Liver (tissue), 9 donors: ENCODE results near the gene IGF2BP1. TPM values are rescaled to one million over a fixed set of nuclear protein-coding genes. Genes with fewer than 3 reads are reported as not detected.

Experiments used
- DNase-seq: peaks from one replicate; pipeline ENCODE4 v3.0.0-alpha.2; 2017; ENCODE audit warnings: low spot score
- H3K27ac ChIP-seq, 2 donors: one replicate each; pipeline ENCODE4 v1.7.0; 2013; ENCODE audit warnings: inconsistent platforms in 2 of 2, low read length in 2 of 2, control low read depth in 1 of 2, low read depth in 1 of 2, mild to moderate bottlenecking in 1 of 2
- H3K27me3 ChIP-seq, 4 donors: one replicate each; pipeline versions ENCODE4 v1.6.1 to v1.7.0; 2013; ENCODE audit warnings: low read length in 3 of 4, inconsistent platforms in 1 of 4, mild to moderate bottlenecking in 1 of 4, moderate library complexity in 1 of 4; ENCODE audit not compliant: control insufficient read depth in 4 of 4, insufficient read depth in 4 of 4
- H3K36me3 ChIP-seq, 4 donors: one replicate each; pipeline versions ENCODE4 v1.6.1 to v1.7.0; 2013; ENCODE audit warnings: low read length in 3 of 4, mild to moderate bottlenecking in 3 of 4, low read depth in 1 of 4, moderate library complexity in 1 of 4; ENCODE audit not compliant: control insufficient read depth in 4 of 4, insufficient read depth in 3 of 4
- H3K4me1 ChIP-seq, 4 donors: one replicate each; pipeline versions ENCODE4 v1.6.1 to v1.7.0; 2013; ENCODE audit warnings: low read length in 3 of 4, mild to moderate bottlenecking in 3 of 4, moderate library complexity in 1 of 4; ENCODE audit not compliant: control insufficient read depth in 4 of 4, insufficient read depth in 4 of 4
- H3K4me3 ChIP-seq, 3 donors: one replicate each; pipeline versions ENCODE4 v1.6.1 to v1.7.0; 2013; ENCODE audit warnings: low read length in 3 of 3, control low read depth in 1 of 3, low read depth in 1 of 3, mild to moderate bottlenecking in 1 of 3
- H3K9ac ChIP-seq, 2 donors: one replicate each; pipeline ENCODE4 v1.7.0; 2013; ENCODE audit warnings: low read length in 2 of 2, mild to moderate bottlenecking in 2 of 2, moderate library complexity in 2 of 2, control low read depth in 1 of 2, low read depth in 1 of 2
- H3K9me3 ChIP-seq, 4 donors: one replicate each; pipeline versions ENCODE4 v1.6.1 to v1.7.0; 2013; ENCODE audit warnings: low read length in 3 of 4; ENCODE audit not compliant: control insufficient read depth in 4 of 4
- ATF3 ChIP-seq: IDR thresholded peaks from 2 replicates; pipeline ENCODE4 v1.6.1; 2016; ENCODE audit warnings: antibody characterized with exemption
- CTCF ChIP-seq: fragments of 150-350 bp; IDR thresholded peaks from 2 replicates; pipeline ENCODE4 v1.5.1; 2017; ENCODE audit warnings: improper control_type of control experiment, low read depth, low read length; ENCODE audit not compliant: missing input control
- FOXA1 ChIP-seq: IDR thresholded peaks from 2 replicates; pipeline ENCODE4 v1.6.1; 2016; ENCODE audit warnings: antibody characterized with exemption
- FOXA2 ChIP-seq: IDR thresholded peaks from 2 replicates; pipeline ENCODE4 v1.6.1; 2016; ENCODE audit warnings: antibody characterized with exemption
- GABPA ChIP-seq, 2 donors: IDR thresholded peaks in 1 of 2; conservative IDR thresholded peaks in 1 of 2; 2 replicates each; pipeline ENCODE4 v1.6.1; 2016; ENCODE audit warnings: antibody characterized with exemption in 2 of 2, mild to moderate bottlenecking in 1 of 2, moderate library complexity in 1 of 2
- HNF4A ChIP-seq, 2 donors: conservative IDR thresholded peaks; 2 replicates each; pipeline ENCODE4 v1.6.1; 2016; ENCODE audit warnings: antibody characterized with exemption in 2 of 2, mild to moderate bottlenecking in 2 of 2
- HNF4G ChIP-seq: IDR thresholded peaks from 2 replicates; pipeline ENCODE4 v1.6.1; 2016; ENCODE audit warnings: antibody characterized with exemption
- JUND ChIP-seq, 2 donors: IDR thresholded peaks; 2 replicates each; pipeline ENCODE4 v1.6.1; 2016; ENCODE audit warnings: antibody characterized with exemption in 2 of 2
- MAX ChIP-seq: IDR thresholded peaks from 2 replicates; pipeline ENCODE4 v1.6.1; 2016; ENCODE audit warnings: antibody characterized with exemption
- NR2F2 ChIP-seq: IDR thresholded peaks from 2 replicates; pipeline ENCODE4 v1.6.1; 2016; ENCODE audit warnings: antibody characterized with exemption
- RAD21 ChIP-seq, 2 donors: IDR thresholded peaks; 2 replicates each; pipeline ENCODE4 v1.6.1; 2016; ENCODE audit warnings: antibody characterized with exemption in 2 of 2, mild to moderate bottlenecking in 2 of 2
- REST ChIP-seq: IDR thresholded peaks from 2 replicates; pipeline ENCODE4 v1.6.1; 2016; ENCODE audit warnings: antibody characterized with exemption, mild to moderate bottlenecking
- RXRA ChIP-seq, 2 donors: IDR thresholded peaks; 2 replicates each; pipeline ENCODE4 v1.6.1; 2017 to 2018; ENCODE audit warnings: antibody characterized with exemption in 2 of 2, mild to moderate bottlenecking in 1 of 2
- SP1 ChIP-seq: IDR thresholded peaks from 2 replicates; pipeline ENCODE4 v1.6.1; 2018; ENCODE audit warnings: antibody characterized with exemption, mild to moderate bottlenecking
- TAF1 ChIP-seq: conservative IDR thresholded peaks from 2 replicates; pipeline ENCODE4 v1.6.1; 2016; ENCODE audit warnings: antibody characterized with exemption, mild to moderate bottlenecking
- YY1 ChIP-seq: IDR thresholded peaks from 2 replicates; pipeline ENCODE4 v1.6.1; 2016; ENCODE audit warnings: antibody characterized with exemption, mild to moderate bottlenecking
- WGBS: extraction: QIAGEN DNeasy Blood & Tissue Kit; methylation state at CpG from one replicate; pipeline ENCODE4 v1.1.7; 2013; 5-methylcytosine and 5-hydroxymethylcytosine counted together
- polyA plus RNA-seq, 2 donors: library from polyadenylated mRNA; stranded (reverse) in 1 of 2; unstranded in 1 of 2; fragments of 200-250 nt in 1 of 2; fragments of >200 nt in 1 of 2; fragmentation: Nextera tagmentation in 1 of 2; extraction: Ambion mirVana in 1 of 2; gene quantifications; one replicate each; pipeline versions ENCODE4 v1.2.1 to v1.2.3, GENCODE V29; 2013 to 2015
- total RNA-seq, 2 donors: library from RNA; depleted of rRNA; stranded (reverse); fragments of >200 nt; gene quantifications; one replicate each; pipeline ENCODE4 v1.2.3, GENCODE V29; 2014
- donor health status: healthy.
- donor health status: healthy.
- donor health status: healthy.
- donor health status: healthy.
- donor health status: healthy.

IGF2BP1 gene
- total and polyA plus RNA-seq, 4 donors, result 22.6 TPM; not detected in 3

GRCh38 chr17:49015179-49015923, 18.2 kb downstream of the IGF2BP1 start:
- H3K4me3 ChIP-seq, result no peak overlapping the region
- TF ChIP-seq FOXA2, result no peak
- no peak for TF ChIP-seq YY1
- no peak for TF ChIP-seq MAX
- no peak for TF ChIP-seq GABPA (IDR thresholded peaks at IDR 0.05 in 1 of 2, conservative IDR thresholded peaks at IDR 0.05 in 1 of 2)
- no peak for TF ChIP-seq HNF4G
- TF ChIP-seq RXRA (IDR thresholded peaks at IDR 0.05), result no peak
- TF ChIP-seq ATF3, result no peak
- no peak for TF ChIP-seq NR2F2
- no peak for TF ChIP-seq CTCF
- TF ChIP-seq JUND (IDR thresholded peaks at IDR 0.05), result no peak
- no peak for TF ChIP-seq SP1
- no peak for DNase-seq
- H3K9ac ChIP-seq, result no peak overlapping the region
- H3K4me1 ChIP-seq, result peaks cover 2 to 7% (median 3%) of the 10 kb centered on the region in 4 donors
- H3K27ac ChIP-seq, result no peak overlapping the region
- no peaks in the 10 kb centered on the region for H3K9me3 ChIP-seq
- H3K36me3 ChIP-seq, result no peaks in the 10 kb centered on the region
- WGBS, result 77% methylated on average over 22 of the region's 22 CpGs
- peaks cover 3 to 14% (median 9%) of the 10 kb centered on the region in 4 donors for H3K27me3 ChIP-seq

- H3K4me1 ChIP-seq, result peaks cover 2 to 7% (median 3%) of the 10 kb centered on the region in 4 donors
- H3K9me3 ChIP-seq, result no peaks in the 10 kb centered on the region
- WGBS, result 46% methylated on average over 11 of the region's 11 CpGs
- H3K9ac ChIP-seq, result no peak overlapping the region
- peaks cover 3 to 14% (median 9%) of the 10 kb centered on the region in 4 donors for H3K27me3 ChIP-seq
- no peak overlapping the region for H3K4me3 ChIP-seq
- no peak for TF ChIP-seq ATF3
- TF ChIP-seq JUND (IDR thresholded peaks at IDR 0.05), result no peak
- no peak for TF ChIP-seq MAX
- TF ChIP-seq RXRA (IDR thresholded peaks at IDR 0.05), result no peak
- TF ChIP-seq RAD21 (IDR thresholded peaks at IDR 0.05), result no peak
- no peak for TF ChIP-seq FOXA1
- no peak for TF ChIP-seq YY1
- TF ChIP-seq TAF1, result no peak
- TF ChIP-seq REST, result no peak
- TF ChIP-seq NR2F2, result no peak
- TF ChIP-seq HNF4A (conservative IDR thresholded peaks at IDR 0.05), result no peak
- no peak for TF ChIP-seq SP1
- H3K27ac ChIP-seq, result no peak overlapping the region
- no peaks in the 10 kb centered on the region for H3K36me3 ChIP-seq
- DNase-seq, result no peak
Observed at GRCh38 chr17:49015924-49016774, 19.0 kb downstream of the IGF2BP1 start.
